Mesothelial cell of epicardium (in vitro differentiated cells): ENCODE data around the gene IMPDH1. TPM values are rescaled to one million over a fixed set of nuclear protein-coding genes. Genes with fewer than 3 reads are reported as not detected.

ENCODE experiments used
- DNase-seq, 2 experiments: peaks; one replicate each; pipeline ENCODE4 v3.0.0; 2021; ENCODE audit warnings: low spot score in 2 of 2; ENCODE audit not compliant: unreplicated experiment in 2 of 2
- H3K27ac Mint-ChIP-seq: 2 replicates; pipeline ENCODE4 v1.8.0; 2021; ENCODE audit warnings: mixed read lengths
- H3K27me3 Mint-ChIP-seq: 2 replicates; pipeline ENCODE4 v1.8.0; 2021; ENCODE audit warnings: low read depth, mixed read lengths
- H3K36me3 Mint-ChIP-seq: 2 replicates; pipeline ENCODE4 v1.8.0; 2021; ENCODE audit warnings: mixed read lengths
- H3K4me1 Mint-ChIP-seq: 2 replicates; pipeline ENCODE4 v1.8.0; 2021; ENCODE audit warnings: mixed read lengths
- H3K4me3 Mint-ChIP-seq: 2 replicates; pipeline ENCODE4 v1.8.0; 2021; ENCODE audit warnings: mild to moderate bottlenecking, moderate library complexity, mixed read lengths
- H3K9me3 Mint-ChIP-seq: 2 replicates; pipeline ENCODE4 v1.8.0; 2021; ENCODE audit warnings: mixed read lengths
- total RNA-seq: library from RNA; stranded (reverse); gene quantifications from 3 replicates; pipeline ENCODE4 v1.2.1, GENCODE V29; 2021
- TF ChIP-seq, protein P1 (sequence below): fragments of 200-600 bp; sonication (generic); IDR thresholded peaks from one replicate; pipeline ENCODE4 v1.5.0; 2021; ENCODE audit warnings: antibody characterized with exemption; ENCODE audit not compliant: unreplicated experiment

Gene IMPDH1
- total RNA-seq, 1 donor from 2014 or later = 39.3 TPM

DNA sequence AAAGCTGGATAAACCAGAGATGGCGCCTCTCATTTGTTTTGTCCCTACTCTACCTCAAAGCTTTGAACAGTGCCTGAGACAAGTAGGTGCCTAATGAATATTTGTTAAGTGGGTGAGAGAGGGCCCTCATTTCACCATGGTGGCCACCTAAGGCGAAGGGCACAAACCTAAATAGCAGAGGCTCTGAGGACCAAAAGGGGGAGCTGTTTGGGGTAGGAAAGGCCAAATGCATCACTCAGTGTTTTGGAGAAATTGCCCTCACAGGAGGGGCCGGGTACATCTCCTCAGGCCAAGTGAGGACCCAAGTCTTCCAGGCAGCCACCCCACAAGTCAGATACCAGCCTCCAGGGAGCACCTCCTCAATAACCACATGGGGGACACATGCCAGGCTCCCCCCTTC, 14.0 kb downstream of the IMPDH1 start:
- no peak overlapping the region for H3K27ac Mint-ChIP-seq
- H3K36me3 Mint-ChIP-seq = peaks cover 16% of the 10 kb centered on the region
- H3K4me1 Mint-ChIP-seq = no peaks in the 10 kb centered on the region
- no peak for DNase-seq
- TF ChIP-seq, protein P1, sequence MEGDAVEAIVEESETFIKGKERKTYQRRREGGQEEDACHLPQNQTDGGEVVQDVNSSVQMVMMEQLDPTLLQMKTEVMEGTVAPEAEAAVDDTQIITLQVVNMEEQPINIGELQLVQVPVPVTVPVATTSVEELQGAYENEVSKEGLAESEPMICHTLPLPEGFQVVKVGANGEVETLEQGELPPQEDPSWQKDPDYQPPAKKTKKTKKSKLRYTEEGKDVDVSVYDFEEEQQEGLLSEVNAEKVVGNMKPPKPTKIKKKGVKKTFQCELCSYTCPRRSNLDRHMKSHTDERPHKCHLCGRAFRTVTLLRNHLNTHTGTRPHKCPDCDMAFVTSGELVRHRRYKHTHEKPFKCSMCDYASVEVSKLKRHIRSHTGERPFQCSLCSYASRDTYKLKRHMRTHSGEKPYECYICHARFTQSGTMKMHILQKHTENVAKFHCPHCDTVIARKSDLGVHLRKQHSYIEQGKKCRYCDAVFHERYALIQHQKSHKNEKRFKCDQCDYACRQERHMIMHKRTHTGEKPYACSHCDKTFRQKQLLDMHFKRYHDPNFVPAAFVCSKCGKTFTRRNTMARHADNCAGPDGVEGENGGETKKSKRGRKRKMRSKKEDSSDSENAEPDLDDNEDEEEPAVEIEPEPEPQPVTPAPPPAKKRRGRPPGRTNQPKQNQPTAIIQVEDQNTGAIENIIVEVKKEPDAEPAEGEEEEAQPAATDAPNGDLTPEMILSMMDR = no peak
- no peaks in the 10 kb centered on the region for H3K9me3 Mint-ChIP-seq
- no peak overlapping the region for H3K4me3 Mint-ChIP-seq
- H3K27me3 Mint-ChIP-seq = no peaks in the 10 kb centered on the region

DNA sequence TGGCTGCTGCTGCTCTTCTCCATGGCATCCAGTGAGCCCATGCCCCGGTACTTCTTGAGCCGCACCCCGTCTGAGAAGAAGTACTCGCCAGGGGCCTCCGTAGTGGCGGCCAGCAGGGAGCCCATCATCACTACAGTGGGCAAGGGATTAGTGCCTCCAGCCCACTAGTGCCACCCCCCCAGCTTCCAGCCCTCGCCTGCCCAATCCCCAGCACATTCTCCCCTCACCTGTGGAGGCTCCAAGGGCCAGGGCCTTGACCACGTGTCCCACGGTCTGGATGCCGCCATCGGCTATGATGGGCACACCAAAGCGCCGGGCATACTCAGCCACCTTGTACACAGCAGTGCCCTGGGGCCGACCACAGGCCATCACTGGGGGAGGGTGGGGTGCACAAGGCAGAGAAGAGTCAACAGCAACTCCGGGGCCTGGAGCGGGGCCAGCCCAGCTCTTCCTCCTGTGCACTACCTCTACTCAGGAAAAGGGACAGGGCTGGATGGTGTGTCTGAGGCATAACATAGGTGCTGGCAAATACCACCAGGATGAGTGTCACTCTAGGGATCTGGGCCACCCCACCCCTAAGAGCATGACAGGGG, 14.8 kb downstream of the IMPDH1 start:
- TF ChIP-seq, protein P1 = no peak
- H3K4me1 Mint-ChIP-seq = no peaks in the 10 kb centered on the region
- no peaks in the 10 kb centered on the region for H3K9me3 Mint-ChIP-seq
- H3K4me3 Mint-ChIP-seq = no peak overlapping the region
- H3K36me3 Mint-ChIP-seq = peaks cover 16% of the 10 kb centered on the region
- H3K27ac Mint-ChIP-seq = no peak overlapping the region
- DNase-seq = no peak
- H3K27me3 Mint-ChIP-seq = no peaks in the 10 kb centered on the region

DNA sequence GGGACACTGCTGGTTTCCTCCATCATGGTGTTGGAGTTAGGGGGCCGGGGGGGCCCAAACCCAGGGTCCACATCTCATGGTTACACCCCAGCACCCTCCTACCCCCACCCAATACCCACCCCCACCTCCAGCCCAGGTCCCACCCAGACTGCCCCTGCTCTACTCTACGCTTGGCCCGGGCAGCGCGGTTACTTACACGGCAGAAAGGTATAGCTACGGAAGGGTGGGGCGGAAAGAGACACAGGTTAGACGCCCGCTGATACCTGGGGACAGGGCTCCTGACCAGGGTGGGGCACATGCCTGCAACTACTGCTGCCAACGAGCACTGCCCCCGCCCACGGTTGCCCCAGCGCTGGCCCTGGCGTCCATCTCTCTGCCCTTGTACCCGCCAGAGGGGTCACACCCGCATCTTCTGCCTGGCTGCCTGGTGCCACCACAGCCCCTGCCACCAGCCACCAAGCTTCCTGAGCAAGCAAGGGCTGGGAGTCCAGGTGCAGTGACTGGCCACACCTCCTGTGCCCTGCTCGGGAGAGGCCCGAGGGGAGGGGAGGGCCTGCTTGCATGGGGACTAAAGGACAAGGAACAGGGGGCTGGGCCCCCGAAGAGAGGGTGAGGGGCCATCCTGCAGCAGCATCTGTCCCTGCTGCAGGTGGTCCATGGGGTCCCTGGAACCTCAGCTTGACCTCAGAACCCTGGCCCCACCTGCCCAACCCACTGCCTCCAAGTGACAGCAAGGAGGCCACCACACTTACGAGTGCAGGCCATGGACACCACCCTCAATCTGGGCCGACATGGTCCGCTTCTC, 16.1 kb downstream of the IMPDH1 start:
- no peak for DNase-seq
- Mint-ChIP-seq H3K27me3 (no peaks in the 10 kb centered on the region), H3K27ac (no peak overlapping the region), H3K36me3 (peaks cover 14% of the 10 kb centered on the region), H3K4me1 (no peaks in the 10 kb centered on the region), H3K9me3 (no peaks in the 10 kb centered on the region), H3K4me3 (no peak overlapping the region)
- TF ChIP-seq, protein P1 = no peak

DNA sequence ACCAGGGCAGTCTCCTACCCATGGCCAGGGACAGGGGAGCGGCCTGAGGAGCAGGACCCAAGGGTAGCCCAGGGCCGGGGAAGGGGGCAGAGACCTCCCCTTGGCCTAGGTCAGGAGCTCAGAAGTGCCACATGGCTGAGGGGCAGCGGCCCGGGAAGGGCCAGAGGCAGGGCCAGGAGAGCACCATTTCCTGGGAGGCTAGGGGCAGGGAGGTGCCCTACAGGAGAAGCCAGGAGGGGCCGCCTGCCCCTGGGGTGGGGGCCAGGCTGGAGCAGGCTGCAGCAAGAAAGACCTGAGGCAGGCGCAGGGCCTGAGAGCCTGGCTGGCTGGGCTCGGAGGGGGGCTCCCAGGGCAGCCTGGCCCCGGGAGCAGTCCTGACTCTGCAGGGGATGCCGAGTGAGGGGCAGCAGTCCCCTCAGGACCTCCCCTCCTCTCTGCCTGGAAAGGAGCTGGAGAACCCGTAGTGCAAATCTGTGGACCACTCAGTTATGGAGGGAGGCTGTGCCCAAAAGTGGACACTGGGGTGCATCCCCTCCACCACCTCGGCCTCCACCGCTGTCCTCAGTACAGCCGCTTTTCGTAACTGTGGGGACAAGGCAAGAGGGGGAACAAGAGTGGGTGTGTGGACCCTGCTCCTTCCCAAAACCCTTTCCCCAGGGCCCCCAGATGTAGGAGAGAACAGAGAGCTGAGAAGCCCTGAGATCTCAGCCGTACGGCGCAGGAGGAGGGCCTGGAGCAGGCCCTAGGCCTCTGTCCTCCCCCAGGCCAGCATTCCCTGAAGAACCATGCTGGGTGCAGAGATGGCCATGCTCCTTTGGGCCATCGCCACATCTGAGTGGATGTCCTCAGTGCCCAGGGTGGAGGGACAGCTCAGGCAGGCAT, 17.1 kb downstream of the IMPDH1 start:
- Mint-ChIP-seq H3K4me1 (no peaks in the 10 kb centered on the region), H3K36me3 (peaks cover 9% of the 10 kb centered on the region), H3K27me3 (peaks cover 5% of the 10 kb centered on the region), H3K27ac (no peak overlapping the region), H3K4me3 (no peak overlapping the region), H3K9me3 (no peaks in the 10 kb centered on the region)
- DNase-seq = no peak
- TF ChIP-seq, protein P1 = no peak

DNA sequence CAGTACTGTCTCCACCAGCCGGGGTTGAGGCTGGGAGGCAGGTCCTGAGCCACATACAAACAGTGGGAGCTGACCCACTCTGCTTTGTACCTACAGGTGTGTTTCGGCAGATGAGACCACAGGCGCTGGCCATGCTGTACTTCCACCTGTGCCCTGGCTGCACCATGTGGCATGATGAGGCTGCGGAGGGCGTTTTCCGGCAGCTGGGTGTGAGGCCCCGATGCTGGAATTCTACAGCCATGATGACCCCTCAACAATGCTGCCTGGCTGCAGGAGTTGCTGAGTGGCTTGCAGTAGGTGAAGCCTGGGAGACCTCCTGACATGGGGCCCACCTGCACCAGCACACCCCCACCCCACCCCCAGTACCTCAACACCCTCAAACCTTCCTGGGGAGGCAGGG, 18.0 kb downstream of the IMPDH1 start:
- peaks cover 2% of the 10 kb centered on the region for H3K36me3 Mint-ChIP-seq
- peaks cover 5% of the 10 kb centered on the region for H3K27me3 Mint-ChIP-seq
- no peaks in the 10 kb centered on the region for H3K4me1 Mint-ChIP-seq
- no peak overlapping the region for H3K4me3 Mint-ChIP-seq
- TF ChIP-seq, protein P1 = no peak
- no peak overlapping the region for H3K27ac Mint-ChIP-seq
- DNase-seq = no peak
- H3K9me3 Mint-ChIP-seq = no peaks in the 10 kb centered on the region
